Endothelial cell of umbilical vein (primary cell): ENCODE measurements around the gene CELF2. TPM values are rescaled to one million over a fixed set of nuclear protein-coding genes. Genes with fewer than 3 reads are reported as not detected.

ENCODE experiments used
- BruUV-seq: library from RNA; stranded (reverse); fragments of 400-500 nt; replicated peaks from 2 replicates; lab custom pipeline; 2021; lab: Mats Ljungman, UMichigan
- CTCF ChIA-PET: fragments of 300-600, 350-600 bp; sonication (Branson Sonifier 250); formaldehyde crosslinking; loops from one replicate; lab custom pipeline; 2021; ENCODE audit warnings: antibody characterized with exemption, inconsistent platforms; lab: Charles Lee
- POLR2A ChIA-PET: fragments of 300-600, 350-600 bp; sonication (Branson Sonifier 250); formaldehyde crosslinking; loops from one replicate; lab custom pipeline; 2021; ENCODE audit warnings: antibody characterized with exemption, inconsistent platforms; lab: Charles Lee
- DNase-seq: peaks from one replicate; pipeline ENCODE4 v3.0.0-alpha.2; 2011; ENCODE audit warnings: low read depth, low spot score
- FAIRE-seq: peaks from 2 replicates; lab custom pipeline; 2011; peaks lifted over from hg19 to GRCh38; lab: Jason Lieb, UNC
- H2AFZ ChIP-seq: 2 replicates; pipeline ENCODE4 v1.6.0; 2012; ENCODE audit warnings: low read depth, low read length, control low read depth, inconsistent platforms
- H3K27ac ChIP-seq: 2 replicates; pipeline ENCODE4 v1.5.1; 2011; ENCODE audit warnings: low read depth, mild to moderate bottlenecking, control low read depth, low read length, moderate library complexity; ENCODE audit not compliant: insufficient read depth
- H3K27me3 ChIP-seq, 2 experiments: 2 replicates each; pipeline versions ENCODE4 v1.6.0 to v1.6.1; 2011; ENCODE audit warnings: low read length in 2 of 2, mixed read lengths in 1 of 2; ENCODE audit not compliant: control insufficient read depth in 2 of 2, insufficient read depth in 2 of 2
- H3K36me3 ChIP-seq, 2 experiments: 2 replicates in 1 of 2; 3 replicates in 1 of 2; pipeline ENCODE4 v1.5.1; 2011; ENCODE audit warnings: low read length in 2 of 2, mild to moderate bottlenecking in 1 of 2, moderate library complexity in 1 of 2; ENCODE audit not compliant: control insufficient read depth in 2 of 2, insufficient read depth in 2 of 2; ENCODE audit errors: extremely low read depth in 1 of 2
- H3K4me1 ChIP-seq: 3 replicates; pipeline ENCODE4 v1.5.1; 2011; ENCODE audit warnings: mild to moderate bottlenecking, low read length; ENCODE audit not compliant: control insufficient read depth, insufficient read depth; ENCODE audit errors: extremely low read depth
- H3K4me2 ChIP-seq: 2 replicates; pipeline ENCODE4 v1.6.1; 2011; ENCODE audit warnings: low read length, control low read depth, mixed read lengths; ENCODE audit not compliant: insufficient read depth
- H3K4me3 ChIP-seq, 3 experiments: fragments of 200-600 bp in 1 of 3; sonication (generic), shearing (Covaris generic) in 1 of 3; replicated peaks in 1 of 3; 2 replicates each; pipeline ENCODE4 v1.5.1; 2011 to 2016; ENCODE audit warnings: control low read depth in 3 of 3, low read length in 3 of 3, mild to moderate bottlenecking in 2 of 3, inconsistent platforms in 1 of 3, low read depth in 1 of 3, moderate library complexity in 1 of 3; ENCODE audit not compliant: insufficient read depth in 1 of 3
- H3K79me2 ChIP-seq: 2 replicates; pipeline ENCODE4 v1.6.0; 2012; ENCODE audit warnings: low read length, inconsistent platforms; ENCODE audit not compliant: control insufficient read depth, insufficient read depth
- H3K9ac ChIP-seq: replicated peaks from 2 replicates; pipeline ENCODE3; 2011; ENCODE audit warnings: low read length, control low read depth; ENCODE audit not compliant: insufficient read depth; ENCODE audit errors: extremely low read depth
- H3K9me1 ChIP-seq: replicated peaks from 3 replicates; pipeline ENCODE4 v1.6.0; 2011; ENCODE audit warnings: mild to moderate bottlenecking, low read length; ENCODE audit not compliant: control insufficient read depth, insufficient read depth; ENCODE audit errors: extremely low read depth
- H3K9me3 ChIP-seq: replicated peaks from 2 replicates; pipeline ENCODE4 v1.5.1; 2012; ENCODE audit warnings: low read length, inconsistent platforms; ENCODE audit not compliant: control insufficient read depth, insufficient read depth
- H4K20me1 ChIP-seq: replicated peaks from 2 replicates; pipeline ENCODE3; 2011; ENCODE audit warnings: mild to moderate bottlenecking, low read length; ENCODE audit not compliant: control insufficient read depth, insufficient read depth; ENCODE audit errors: extremely low read depth
- EZH2 ChIP-seq: IDR thresholded peaks from 2 replicates; pipeline ENCODE4 v1.6.1; 2012; ENCODE audit warnings: borderline replicate concordance, low read depth, mild to moderate bottlenecking, moderate library complexity, low read length, inconsistent platforms; ENCODE audit not compliant: severe bottlenecking
- FOS ChIP-seq: IDR thresholded peaks from 2 replicates; pipeline ENCODE4 v1.6.1; 2011; ENCODE audit warnings: mild to moderate bottlenecking, low read length, moderate library complexity, borderline replicate concordance; ENCODE audit not compliant: insufficient read depth
- GATA2 ChIP-seq: IDR thresholded peaks from 2 replicates; pipeline ENCODE4 v1.7.0; 2011; ENCODE audit warnings: low read depth, mild to moderate bottlenecking, moderate library complexity, mixed read lengths, low read length; ENCODE audit not compliant: insufficient read length, insufficient read depth
- JUN ChIP-seq: IDR thresholded peaks from 2 replicates; pipeline ENCODE4 v1.6.1; 2011; ENCODE audit warnings: borderline replicate concordance, low read depth; ENCODE audit not compliant: insufficient read length, insufficient read depth
- MYC ChIP-seq: IDR thresholded peaks from one replicate; pipeline ENCODE4 v1.6.1; 2011; ENCODE audit warnings: mild to moderate bottlenecking, low read depth, low read length
- POLR2A ChIP-seq: IDR thresholded peaks from 2 replicates; pipeline ENCODE4 v1.6.1; 2012; ENCODE audit warnings: low read depth, mild to moderate bottlenecking, control low read depth, low read length
- POLR2AphosphoS5 ChIP-seq: IDR thresholded peaks from 2 replicates; pipeline ENCODE4 v1.6.1; 2012; ENCODE audit warnings: low read depth, mild to moderate bottlenecking, control low read depth, low read length, moderate library complexity; ENCODE audit not compliant: insufficient read depth
- dilution Hi-C: fragments of 300-500 bp; cut with MboI; formaldehyde crosslinking; loops from one replicate; pipeline ENCODE4 v1.15.0; 2019; ENCODE audit warnings: low sequenced_read_pairs; ENCODE audit not compliant: extremely low pct_ligation_motif_present
- intact Hi-C: fragments of 100-400 bp; cut with micrococcal nuclease; formaldehyde crosslinking; loops from one replicate; pipeline ENCODE4 v1.10.0; 2022
- polyA plus RNA-seq, 4 experiments: library from polyadenylated mRNA; depleted of rRNA in 3 of 4; stranded (reverse) in 3 of 4; unstranded in 1 of 4; fragments of >200 nt; gene quantifications; 2 replicates each; pipeline versions ENCODE4 v1.2.1 to v1.2.3, GENCODE V29; 2011 to 2012; ENCODE audit warnings: missing spikeins in 1 of 4
- total RNA-seq: library from RNA; stranded (reverse); gene quantifications from 2 replicates; pipeline ENCODE4 v1.2.3, GENCODE V29; 2021
- TF ChIP-seq, protein P1 (sequence below): IDR thresholded peaks from 2 replicates; pipeline ENCODE4 v1.6.1; 2011; ENCODE audit not compliant: insufficient read depth, insufficient read length
- TF ChIP-seq, protein P2 (sequence below), 2 donors: IDR thresholded peaks; 1 replicate in 1 of 2; 2 replicates in 1 of 2; pipeline ENCODE4 v1.5.1; 2011; ENCODE audit warnings: low read length in 2 of 2, mild to moderate bottlenecking in 2 of 2, moderate library complexity in 2 of 2, control low read depth in 1 of 2, inconsistent platforms in 1 of 2, low read depth in 1 of 2; ENCODE audit not compliant: insufficient read depth in 1 of 2; ENCODE audit errors: extremely low read depth in 1 of 2

CELF2 gene
- total and polyA plus RNA-seq, 2 donors (not counting 3 experiments of a cell fraction or from before 2014, with no cell fraction given), result 21.6 to 42.6 TPM

DNA sequence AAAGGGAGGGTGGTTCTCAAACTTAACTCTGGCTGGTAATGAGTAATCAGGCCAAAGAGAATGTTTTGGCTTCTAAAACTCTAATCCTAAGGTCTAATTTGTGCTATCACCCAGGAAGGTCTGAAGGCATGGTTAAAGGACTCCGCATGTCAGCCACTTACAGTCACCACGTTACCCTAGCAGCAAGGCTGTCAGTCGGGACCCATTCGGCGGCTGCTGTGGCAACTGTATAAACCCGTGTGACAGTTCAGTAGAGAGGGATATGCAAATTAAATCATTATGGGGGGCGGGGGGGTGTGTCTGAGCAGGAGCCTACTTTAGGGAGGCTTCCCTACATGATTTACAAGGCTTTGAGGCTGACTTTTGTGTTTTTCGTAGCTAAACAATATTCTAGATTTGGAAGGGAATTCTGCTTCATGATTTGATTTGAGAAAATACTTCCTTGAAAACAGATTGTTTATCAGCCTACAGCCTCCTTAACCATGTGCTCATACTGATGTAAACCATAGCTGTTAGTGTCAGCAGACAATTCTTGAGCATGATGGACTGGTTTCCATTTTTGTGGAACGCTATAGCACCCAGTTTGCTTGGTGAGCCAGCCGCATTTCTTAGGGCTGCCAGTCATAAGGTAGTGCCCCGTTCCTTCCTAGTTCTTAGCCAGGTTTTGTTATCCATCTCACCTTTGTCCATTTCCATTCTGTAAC is 309.4 kb downstream of the CELF2 start:
- intact Hi-C loops, result no loop called here
- H2AFZ ChIP-seq, result no peak overlapping the region

More for the DNA sequence above, 309.4 kb downstream of the CELF2 start:
- ChIA-PET POLR2A (no interaction called here), CTCF (interaction anchor here (1.3 kb wide), 1 partner anchor 430 kb away, joined by 3 read pairs; no protein-coding TSS in a partner anchor)
- Histone ChIP-seq H3K27me3 (no peaks in the 10 kb centered on the region), H3K27ac (no peak overlapping the region), H3K4me1 (peaks cover 4% of the 10 kb centered on the region), H3K4me3 (no peak overlapping the region), H4K20me1 (no peaks in the 10 kb centered on the region), H3K9me3 (no peaks in the 10 kb centered on the region), H3K9me1 (no peaks in the 10 kb centered on the region), H3K4me2 (no peak overlapping the region), H3K36me3 (peaks cover 0 to 1% of the 10 kb centered on the region in 2 experiments), H3K79me2 (no peaks in the 10 kb centered on the region), H3K9ac (no peak overlapping the region)
- BruUV-seq, result no TSS peak
- DNase-seq (no peak), FAIRE-seq (no peak)
- no peak for TF ChIP-seq FOS
- TF ChIP-seq MYC, result no peak
- TF ChIP-seq, protein P1, sequence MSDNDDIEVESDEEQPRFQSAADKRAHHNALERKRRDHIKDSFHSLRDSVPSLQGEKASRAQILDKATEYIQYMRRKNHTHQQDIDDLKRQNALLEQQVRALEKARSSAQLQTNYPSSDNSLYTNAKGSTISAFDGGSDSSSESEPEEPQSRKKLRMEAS, result no peak
- no peak for TF ChIP-seq JUN
- TF ChIP-seq, protein P2, sequence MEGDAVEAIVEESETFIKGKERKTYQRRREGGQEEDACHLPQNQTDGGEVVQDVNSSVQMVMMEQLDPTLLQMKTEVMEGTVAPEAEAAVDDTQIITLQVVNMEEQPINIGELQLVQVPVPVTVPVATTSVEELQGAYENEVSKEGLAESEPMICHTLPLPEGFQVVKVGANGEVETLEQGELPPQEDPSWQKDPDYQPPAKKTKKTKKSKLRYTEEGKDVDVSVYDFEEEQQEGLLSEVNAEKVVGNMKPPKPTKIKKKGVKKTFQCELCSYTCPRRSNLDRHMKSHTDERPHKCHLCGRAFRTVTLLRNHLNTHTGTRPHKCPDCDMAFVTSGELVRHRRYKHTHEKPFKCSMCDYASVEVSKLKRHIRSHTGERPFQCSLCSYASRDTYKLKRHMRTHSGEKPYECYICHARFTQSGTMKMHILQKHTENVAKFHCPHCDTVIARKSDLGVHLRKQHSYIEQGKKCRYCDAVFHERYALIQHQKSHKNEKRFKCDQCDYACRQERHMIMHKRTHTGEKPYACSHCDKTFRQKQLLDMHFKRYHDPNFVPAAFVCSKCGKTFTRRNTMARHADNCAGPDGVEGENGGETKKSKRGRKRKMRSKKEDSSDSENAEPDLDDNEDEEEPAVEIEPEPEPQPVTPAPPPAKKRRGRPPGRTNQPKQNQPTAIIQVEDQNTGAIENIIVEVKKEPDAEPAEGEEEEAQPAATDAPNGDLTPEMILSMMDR (IDR thresholded peaks at IDR 0.05; ENCODE audit: extremely low read depth in 1 of 2, insufficient read depth in 1 of 2, low read depth in 1 of 2, low read length in 2 of 2), result no peak
- TF ChIP-seq POLR2A, result no peak
- TF ChIP-seq GATA2, result no peak
- TF ChIP-seq POLR2AphosphoS5, result no peak
- no peak for TF ChIP-seq EZH2
- dilution Hi-C loops, result no loop called here
